ENCODE results near the gene CLEC4M.

Gene CLEC4M

DNA sequence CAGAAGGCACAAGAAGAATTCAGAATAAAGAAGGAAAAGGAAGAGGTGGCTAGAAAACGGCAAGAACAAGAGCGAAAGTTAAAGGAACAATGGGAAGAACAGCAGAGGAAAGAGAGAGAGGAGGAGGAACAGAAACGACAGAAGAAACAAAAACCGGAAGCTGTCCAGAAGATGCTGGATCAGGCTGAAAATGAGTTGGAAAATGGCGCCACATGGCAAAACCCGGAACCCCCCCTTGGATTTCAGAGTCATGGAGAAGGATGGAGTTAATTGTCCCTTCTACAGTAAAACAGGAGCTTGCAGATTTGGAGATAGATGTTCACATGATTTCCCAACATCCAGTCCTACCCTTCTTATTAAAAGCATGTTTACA, 22.4 kb upstream of the CLEC4M start:
- no peaks in the 10 kb centered on the region for H4K20me1 ChIP-seq (ENCODE audit: insufficient read depth, low read length)
- no peak overlapping the region for H3K4me2 ChIP-seq (ENCODE audit: insufficient read depth, low read length)
- DNase-seq (no peak), ATAC-seq (ENCODE audit: insufficient read depth, low read depth) (no peak)
- H2AFZ ChIP-seq (ENCODE audit: low read depth, low read length) = no peak overlapping the region
- no peaks in the 10 kb centered on the region for H3K4me1 ChIP-seq (ENCODE audit: insufficient read depth, low read length)
- H3K9me3 ChIP-seq (ENCODE audit: insufficient read depth, low read length, severe bottlenecking) = no peaks in the 10 kb centered on the region
- no peaks in the 10 kb centered on the region for H3K36me3 ChIP-seq (ENCODE audit: insufficient read depth, low read length)
- H3K79me2 ChIP-seq (ENCODE audit: insufficient read depth, low read length) = no peaks in the 10 kb centered on the region
- H3K9ac ChIP-seq (ENCODE audit: low read depth, low read length) = no peak overlapping the region
- H3K27me3 ChIP-seq (ENCODE audit: insufficient read depth, low read length, poor library complexity) = no peaks in the 10 kb centered on the region
- no peak overlapping the region for H3K27ac ChIP-seq (ENCODE audit: low read length)
- no peak for TF ChIP-seq EZH2 (IDR thresholded peaks at IDR 0.05; ENCODE audit: borderline replicate concordance, low read depth, low read length, severe bottlenecking)
- TF ChIP-seq, protein P1, sequence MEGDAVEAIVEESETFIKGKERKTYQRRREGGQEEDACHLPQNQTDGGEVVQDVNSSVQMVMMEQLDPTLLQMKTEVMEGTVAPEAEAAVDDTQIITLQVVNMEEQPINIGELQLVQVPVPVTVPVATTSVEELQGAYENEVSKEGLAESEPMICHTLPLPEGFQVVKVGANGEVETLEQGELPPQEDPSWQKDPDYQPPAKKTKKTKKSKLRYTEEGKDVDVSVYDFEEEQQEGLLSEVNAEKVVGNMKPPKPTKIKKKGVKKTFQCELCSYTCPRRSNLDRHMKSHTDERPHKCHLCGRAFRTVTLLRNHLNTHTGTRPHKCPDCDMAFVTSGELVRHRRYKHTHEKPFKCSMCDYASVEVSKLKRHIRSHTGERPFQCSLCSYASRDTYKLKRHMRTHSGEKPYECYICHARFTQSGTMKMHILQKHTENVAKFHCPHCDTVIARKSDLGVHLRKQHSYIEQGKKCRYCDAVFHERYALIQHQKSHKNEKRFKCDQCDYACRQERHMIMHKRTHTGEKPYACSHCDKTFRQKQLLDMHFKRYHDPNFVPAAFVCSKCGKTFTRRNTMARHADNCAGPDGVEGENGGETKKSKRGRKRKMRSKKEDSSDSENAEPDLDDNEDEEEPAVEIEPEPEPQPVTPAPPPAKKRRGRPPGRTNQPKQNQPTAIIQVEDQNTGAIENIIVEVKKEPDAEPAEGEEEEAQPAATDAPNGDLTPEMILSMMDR (IDR thresholded peaks at IDR 0.05; ENCODE audit: borderline replicate concordance, extremely low read depth, low read length, poor library complexity, severe bottlenecking) = no peak
- no peak overlapping the region for H3K4me3 ChIP-seq (ENCODE audit: low read depth in 1 of 2, low read length in 2 of 2)

DNA sequence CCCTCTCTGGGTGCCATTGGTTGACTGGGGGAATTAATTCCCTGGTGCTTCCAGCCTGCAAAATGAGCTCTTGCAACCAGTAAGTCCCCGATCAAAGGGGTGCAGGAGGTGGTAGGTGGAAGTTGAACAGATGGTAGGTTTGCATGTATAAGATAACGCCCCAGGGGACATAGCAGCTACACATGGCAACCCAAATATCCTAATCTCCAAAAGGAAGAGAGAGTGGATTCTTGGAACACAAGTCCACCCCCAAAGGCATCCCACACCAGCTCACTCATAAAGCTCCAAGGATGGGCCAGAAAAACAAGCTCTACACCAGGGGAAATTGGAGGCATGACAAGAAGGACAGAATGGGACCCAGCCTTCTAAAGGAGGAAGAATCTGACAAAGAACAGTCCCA, 20.5 kb upstream of the CLEC4M start:
- no peak for ATAC-seq (ENCODE audit: insufficient read depth, low read depth)
- no peak for DNase-seq
- Histone ChIP-seq H3K79me2 (ENCODE audit: insufficient read depth, low read length) (no peaks in the 10 kb centered on the region), H3K4me3 (ENCODE audit: low read depth in 1 of 2, low read length in 2 of 2) (no peak overlapping the region), H3K27ac (ENCODE audit: low read length) (no peak overlapping the region), H3K4me1 (ENCODE audit: insufficient read depth, low read length) (no peaks in the 10 kb centered on the region), H3K4me2 (ENCODE audit: insufficient read depth, low read length) (no peak overlapping the region), H3K9me3 (ENCODE audit: insufficient read depth, low read length, severe bottlenecking) (no peaks in the 10 kb centered on the region), H3K36me3 (ENCODE audit: insufficient read depth, low read length) (no peaks in the 10 kb centered on the region), H4K20me1 (ENCODE audit: insufficient read depth, low read length) (no peaks in the 10 kb centered on the region), H2AFZ (ENCODE audit: low read depth, low read length) (no peak overlapping the region), H3K9ac (ENCODE audit: low read depth, low read length) (no peak overlapping the region), H3K27me3 (ENCODE audit: insufficient read depth, low read length, poor library complexity) (no peaks in the 10 kb centered on the region)
- TF ChIP-seq EZH2 (IDR thresholded peaks at IDR 0.05; ENCODE audit: borderline replicate concordance, low read depth, low read length, severe bottlenecking) = no peak
- TF ChIP-seq, protein P1 (IDR thresholded peaks at IDR 0.05; ENCODE audit: borderline replicate concordance, extremely low read depth, low read length, poor library complexity, severe bottlenecking) = no peak

DNA sequence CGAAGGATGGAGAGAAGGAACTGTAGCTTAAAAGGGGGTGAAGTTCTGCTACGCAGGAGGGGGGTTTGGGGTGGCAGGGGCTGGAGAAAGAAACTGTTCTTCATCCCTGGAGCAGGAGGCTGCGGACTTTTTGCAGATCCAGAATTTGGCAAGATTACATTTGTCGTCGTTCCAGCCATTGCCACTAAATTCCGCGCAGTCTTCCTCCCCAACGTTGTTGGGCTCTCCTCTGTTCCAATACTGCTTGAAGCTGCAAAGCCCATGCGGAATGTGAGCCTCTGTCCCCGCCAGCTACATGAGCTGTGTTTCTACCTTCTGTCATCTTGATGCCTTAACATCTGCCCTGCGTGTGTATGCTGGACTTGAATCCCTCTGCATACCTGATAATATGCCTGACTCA, 20.1 kb upstream of the CLEC4M start:
- no peaks in the 10 kb centered on the region for H4K20me1 ChIP-seq (ENCODE audit: insufficient read depth, low read length)
- no peak overlapping the region for H3K4me2 ChIP-seq (ENCODE audit: insufficient read depth, low read length)
- no peaks in the 10 kb centered on the region for H3K79me2 ChIP-seq (ENCODE audit: insufficient read depth, low read length)
- no peak overlapping the region for H3K9ac ChIP-seq (ENCODE audit: low read depth, low read length)
- ATAC-seq (ENCODE audit: insufficient read depth, low read depth) (no peak), DNase-seq (no peak)
- TF ChIP-seq, protein P1 (IDR thresholded peaks at IDR 0.05; ENCODE audit: borderline replicate concordance, extremely low read depth, low read length, poor library complexity, severe bottlenecking) = no peak
- no peak for TF ChIP-seq EZH2 (IDR thresholded peaks at IDR 0.05; ENCODE audit: borderline replicate concordance, low read depth, low read length, severe bottlenecking)
- no peaks in the 10 kb centered on the region for H3K4me1 ChIP-seq (ENCODE audit: insufficient read depth, low read length)
- H3K27me3 ChIP-seq (ENCODE audit: insufficient read depth, low read length, poor library complexity) = no peaks in the 10 kb centered on the region
- no peak overlapping the region for H2AFZ ChIP-seq (ENCODE audit: low read depth, low read length)
- no peaks in the 10 kb centered on the region for H3K36me3 ChIP-seq (ENCODE audit: insufficient read depth, low read length)
- no peaks in the 10 kb centered on the region for H3K9me3 ChIP-seq (ENCODE audit: insufficient read depth, low read length, severe bottlenecking)
- H3K4me3 ChIP-seq (ENCODE audit: low read depth in 1 of 2, low read length in 2 of 2) = no peak overlapping the region
- H3K27ac ChIP-seq (ENCODE audit: low read length) = no peak overlapping the region

DNA sequence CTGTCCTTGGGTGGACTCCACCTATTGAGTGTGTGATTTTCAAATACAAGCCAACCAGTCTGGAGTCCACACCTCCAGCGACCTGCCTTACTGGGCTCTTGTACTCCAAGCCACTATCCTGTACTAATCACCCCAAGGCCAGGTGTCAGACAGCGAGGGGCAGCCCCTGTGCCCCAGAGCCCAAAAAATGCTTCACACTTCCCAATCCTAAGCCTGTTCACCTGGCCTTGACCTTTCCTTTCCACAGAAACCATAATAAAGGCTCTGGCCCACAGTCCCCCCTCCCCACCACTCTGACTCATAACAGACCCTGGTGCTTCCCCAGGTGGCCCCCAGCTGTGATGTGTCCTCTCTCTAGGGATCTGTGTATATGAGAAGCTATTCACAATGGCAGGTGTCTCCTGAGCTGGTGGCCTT, 19.6 kb upstream of the CLEC4M start:
- ATAC-seq (ENCODE audit: insufficient read depth, low read depth) = no peak
- Histone ChIP-seq H3K79me2 (ENCODE audit: insufficient read depth, low read length) (no peaks in the 10 kb centered on the region), H3K9me3 (ENCODE audit: insufficient read depth, low read length, severe bottlenecking) (no peaks in the 10 kb centered on the region), H3K4me2 (ENCODE audit: insufficient read depth, low read length) (no peak overlapping the region), H3K9ac (ENCODE audit: low read depth, low read length) (no peak overlapping the region), H4K20me1 (ENCODE audit: insufficient read depth, low read length) (no peaks in the 10 kb centered on the region), H3K4me1 (ENCODE audit: insufficient read depth, low read length) (no peaks in the 10 kb centered on the region), H2AFZ (ENCODE audit: low read depth, low read length) (no peak overlapping the region), H3K4me3 (ENCODE audit: low read depth in 1 of 2, low read length in 2 of 2) (no peak overlapping the region), H3K27me3 (ENCODE audit: insufficient read depth, low read length, poor library complexity) (no peaks in the 10 kb centered on the region), H3K27ac (ENCODE audit: low read length) (no peak overlapping the region), H3K36me3 (ENCODE audit: insufficient read depth, low read length) (no peaks in the 10 kb centered on the region)
- DNase-seq = no peak
- TF ChIP-seq, protein P1 (IDR thresholded peaks at IDR 0.05; ENCODE audit: borderline replicate concordance, extremely low read depth, low read length, poor library complexity, severe bottlenecking) = no peak
- TF ChIP-seq EZH2 (IDR thresholded peaks at IDR 0.05; ENCODE audit: borderline replicate concordance, low read depth, low read length, severe bottlenecking) = no peak

Measured in DND-41 (cell line).